GM12865 (cell line): ENCODE data around the gene CDON.
A peak's percentile ranks its signal among the peaks of the same experiment; 100 is the strongest.

Experiments used
- DNase-seq: peaks from one replicate; pipeline ENCODE4 v3.0.0; 2010; ENCODE audit warnings: low read depth
- H3K4me3 ChIP-seq: 2 replicates; pipeline ENCODE4 v1.5.1; 2011; ENCODE audit warnings: mild to moderate bottlenecking, low read depth, low read length, control low read depth
- TF ChIP-seq, protein P1 (sequence below): IDR thresholded peaks from 2 replicates; pipeline ENCODE4 v1.5.1; 2011; ENCODE audit warnings: low read length, control low read depth, low read depth, inconsistent platforms; ENCODE audit not compliant: insufficient read depth; ENCODE audit errors: missing control alignments

The CDON gene

GRCh38 chr11:126072801-126073594 is 10.3 kb upstream of the CDON start:
- TF ChIP-seq, protein P1, sequence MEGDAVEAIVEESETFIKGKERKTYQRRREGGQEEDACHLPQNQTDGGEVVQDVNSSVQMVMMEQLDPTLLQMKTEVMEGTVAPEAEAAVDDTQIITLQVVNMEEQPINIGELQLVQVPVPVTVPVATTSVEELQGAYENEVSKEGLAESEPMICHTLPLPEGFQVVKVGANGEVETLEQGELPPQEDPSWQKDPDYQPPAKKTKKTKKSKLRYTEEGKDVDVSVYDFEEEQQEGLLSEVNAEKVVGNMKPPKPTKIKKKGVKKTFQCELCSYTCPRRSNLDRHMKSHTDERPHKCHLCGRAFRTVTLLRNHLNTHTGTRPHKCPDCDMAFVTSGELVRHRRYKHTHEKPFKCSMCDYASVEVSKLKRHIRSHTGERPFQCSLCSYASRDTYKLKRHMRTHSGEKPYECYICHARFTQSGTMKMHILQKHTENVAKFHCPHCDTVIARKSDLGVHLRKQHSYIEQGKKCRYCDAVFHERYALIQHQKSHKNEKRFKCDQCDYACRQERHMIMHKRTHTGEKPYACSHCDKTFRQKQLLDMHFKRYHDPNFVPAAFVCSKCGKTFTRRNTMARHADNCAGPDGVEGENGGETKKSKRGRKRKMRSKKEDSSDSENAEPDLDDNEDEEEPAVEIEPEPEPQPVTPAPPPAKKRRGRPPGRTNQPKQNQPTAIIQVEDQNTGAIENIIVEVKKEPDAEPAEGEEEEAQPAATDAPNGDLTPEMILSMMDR = no peak
- DNase-seq = no peak
- no peak overlapping the region for H3K4me3 ChIP-seq

DNA sequence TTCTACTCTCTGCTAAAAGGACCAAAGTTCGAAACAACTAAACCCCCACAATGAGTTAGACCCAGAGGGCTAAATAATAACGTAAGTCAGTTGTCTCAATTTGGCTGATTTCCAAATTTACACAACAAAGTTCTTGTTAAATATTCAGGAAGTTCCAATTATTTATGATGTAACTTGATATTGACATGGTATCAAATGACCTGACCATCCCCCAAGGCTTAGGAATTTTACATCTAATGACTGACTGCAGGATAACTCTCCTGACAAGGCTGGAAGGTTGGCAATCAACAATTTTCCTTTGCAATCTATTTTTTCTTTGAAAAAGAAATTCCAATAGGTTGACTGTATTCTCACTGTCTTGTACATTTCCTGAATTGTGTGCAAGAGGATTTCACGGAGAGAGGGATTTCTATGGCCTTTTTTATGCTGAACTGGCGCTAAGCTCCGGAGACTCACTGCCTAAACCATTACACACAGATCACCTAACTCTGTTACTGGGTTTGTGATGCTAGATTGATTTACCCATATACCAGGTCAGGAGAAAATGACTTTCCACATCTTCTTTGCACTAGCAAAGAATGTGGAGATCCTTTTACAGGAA is 9.6 kb upstream of the CDON start:
- DNase-seq = no peak
- TF ChIP-seq, protein P1 = no peak
- H3K4me3 ChIP-seq = no peak overlapping the region

GRCh38 chr11:126063507-126063852 is 814 bp upstream of the CDON start:
- no peak for DNase-seq
- H3K4me3 ChIP-seq = peak overlapping the region; percentile 8; the same call in 1 of the 2 replicates
- TF ChIP-seq, protein P1 = no peak

- H3K4me3 ChIP-seq = peak overlapping the region; percentile 62
- TF ChIP-seq, protein P1 = no peak
- peak; percentile 11 for DNase-seq
Measured at GRCh38 chr11:126061707-126062678, 673 bp downstream of the CDON start.

DNA sequence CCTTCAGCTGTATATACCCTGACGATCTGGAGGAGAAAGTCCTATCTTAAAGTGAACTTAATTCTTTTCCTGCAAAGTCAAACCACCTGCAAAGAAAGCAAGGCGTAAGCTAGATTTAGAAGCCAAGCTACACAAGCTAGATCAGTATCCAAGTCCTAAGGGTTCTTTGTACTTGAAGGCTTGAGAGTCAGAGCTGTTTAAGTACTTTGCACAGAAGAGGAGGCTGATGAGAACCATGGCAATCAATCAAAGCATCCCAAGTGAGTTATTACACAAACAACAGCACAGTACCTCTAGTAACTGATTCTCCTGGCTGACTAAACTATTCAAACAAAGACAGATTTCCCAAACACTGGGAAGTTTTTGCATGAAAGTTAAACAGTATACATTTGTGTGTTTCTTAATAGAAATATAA is 1.9 kb downstream of the CDON start:
- DNase-seq = no peak
- no peak overlapping the region for H3K4me3 ChIP-seq
- TF ChIP-seq, protein P1 = no peak

- TF ChIP-seq, protein P1 = no peak
- H3K4me3 ChIP-seq = no peak overlapping the region
- DNase-seq = no peak
Measured at GRCh38 chr11:126059238-126059781, 3.4 kb downstream of the CDON start.
